Activated B cell treated with CpG ODN at 0.5 μM for 24 hours (primary cell): Measurements from ENCODE around the gene SPATA4. TPM values are rescaled to one million over a fixed set of nuclear protein-coding genes. Genes with fewer than 3 reads are reported as not detected.

Source experiments
- ATAC-seq: fragments of 200-7000 bp; cut with Tn5 transposase; one replicate; pipeline ENCODE4 v1.10.0; 2021; ENCODE audit warnings: low read depth, mild to moderate bottlenecking, moderate library complexity
- CTCF ChIA-PET: fragments of 350-600 bp; sonication (Branson Sonifier 250); formaldehyde crosslinking; loops from one replicate; lab custom pipeline; 2021; ENCODE audit warnings: antibody characterized with exemption; lab: Charles Lee
- POLR2A ChIA-PET: fragments of 350-600 bp; sonication (Branson Sonifier 250); formaldehyde crosslinking; loops from one replicate; lab custom pipeline; 2021; ENCODE audit warnings: antibody characterized with exemption; lab: Charles Lee
- DNase-seq: peaks from one replicate; pipeline ENCODE4 v3.0.0; 2022
- H3K27ac Mint-ChIP-seq: one replicate; pipeline ENCODE4 v1.8.0; 2020; ENCODE audit warnings: mixed read lengths
- H3K27me3 Mint-ChIP-seq: one replicate; pipeline ENCODE4 v1.8.0; 2021; ENCODE audit warnings: mixed read lengths
- H3K36me3 Mint-ChIP-seq: one replicate; pipeline ENCODE4 v1.8.0; 2021; ENCODE audit warnings: low read depth, mixed read lengths
- H3K4me1 Mint-ChIP-seq: one replicate; pipeline ENCODE4 v1.8.0; 2021; ENCODE audit warnings: mixed read lengths
- H3K4me3 Mint-ChIP-seq: one replicate; pipeline ENCODE4 v1.8.0; 2020; ENCODE audit warnings: mild to moderate bottlenecking, mixed read lengths
- H3K9me3 Mint-ChIP-seq: one replicate; pipeline ENCODE4 v1.8.0; 2020; ENCODE audit warnings: mixed read lengths
- CTCF ChIP-seq: fragments of 200-600 bp; IDR thresholded peaks from one replicate; pipeline ENCODE4 v1.8.0; 2022; ENCODE audit warnings: antibody characterized with exemption, mild to moderate bottlenecking
- intact Hi-C: fragments of 100-400 bp; cut with micrococcal nuclease; formaldehyde crosslinking; loops from one replicate; pipeline ENCODE4 v1.15.1; 2024
- total RNA-seq: library from RNA; stranded (reverse); gene quantifications from 2 replicates; pipeline ENCODE4 v1.2.3, GENCODE V29; 2022

SPATA4 gene
- total RNA-seq, 1 donor from 2014 or later = not detected

- Mint-ChIP-seq H3K4me1 (no peaks in the 10 kb centered on the region), H3K36me3 (no peaks in the 10 kb centered on the region), H3K27me3 (peaks cover 14% of the 10 kb centered on the region), H3K4me3 (no peak overlapping the region), H3K9me3 (no peaks in the 10 kb centered on the region), H3K27ac (no peak overlapping the region)
- TF ChIP-seq CTCF = no peak
- intact Hi-C loops = no loop called here
- ATAC-seq (no peak), DNase-seq (no peak)
- ChIA-PET POLR2A (no interaction called here), CTCF (no interaction called here)
Measured at GRCh38 chr4:176236946-176237345, 41.6 kb upstream of the SPATA4 start.

GRCh38 chr4:176230836-176231235 lies 35.5 kb upstream of the SPATA4 start:
- ChIA-PET POLR2A (no interaction called here), CTCF (no interaction called here)
- Mint-ChIP-seq H3K4me1 (no peaks in the 10 kb centered on the region), H3K27ac (no peak overlapping the region), H3K9me3 (no peaks in the 10 kb centered on the region), H3K36me3 (no peaks in the 10 kb centered on the region), H3K27me3 (peaks cover 17% of the 10 kb centered on the region), H3K4me3 (no peak overlapping the region)
- intact Hi-C loops = no loop called here
- ATAC-seq = no peak
- TF ChIP-seq CTCF = no peak
- no peak for DNase-seq

- Mint-ChIP-seq H3K27me3 (peaks cover 20% of the 10 kb centered on the region), H3K27ac (no peak overlapping the region), H3K4me3 (no peak overlapping the region), H3K36me3 (no peaks in the 10 kb centered on the region), H3K4me1 (no peaks in the 10 kb centered on the region), H3K9me3 (no peaks in the 10 kb centered on the region)
- intact Hi-C loops = no loop called here
- POLR2A ChIA-PET = no interaction called here
- CTCF ChIA-PET = no interaction called here
- DNase-seq = no peak
- TF ChIP-seq CTCF = no peak
- ATAC-seq = no peak
Measured at GRCh38 chr4:176229645-176230044, 34.3 kb upstream of the SPATA4 start.

GRCh38 chr4:176226736-176227135 lies 31.4 kb upstream of the SPATA4 start:
- Mint-ChIP-seq H3K4me3 (no peak overlapping the region), H3K4me1 (no peaks in the 10 kb centered on the region), H3K9me3 (no peaks in the 10 kb centered on the region), H3K36me3 (no peaks in the 10 kb centered on the region), H3K27me3 (peaks cover 15% of the 10 kb centered on the region), H3K27ac (no peak overlapping the region)
- ATAC-seq (no peak), DNase-seq (no peak)
- ChIA-PET POLR2A (no interaction called here), CTCF (no interaction called here)
- intact Hi-C loops = no loop called here
- TF ChIP-seq CTCF = no peak

GRCh38 chr4:176223561-176223960 lies 28.2 kb upstream of the SPATA4 start:
- no peak for DNase-seq
- intact Hi-C loops = no loop called here
- Mint-ChIP-seq H3K9me3 (no peaks in the 10 kb centered on the region), H3K4me1 (no peaks in the 10 kb centered on the region), H3K4me3 (no peak overlapping the region), H3K27ac (no peak overlapping the region), H3K36me3 (no peaks in the 10 kb centered on the region), H3K27me3 (peaks cover 12% of the 10 kb centered on the region)
- ATAC-seq = no peak
- POLR2A ChIA-PET = no interaction called here
- TF ChIP-seq CTCF = no peak
- CTCF ChIA-PET = no interaction called here
